NT2/D1 (cell line): ENCODE measurements around the gene PDE4C.

Experiments used
- SUZ12 ChIP-seq: IDR thresholded peaks from 2 replicates; pipeline ENCODE4 v1.6.1; 2011; ENCODE audit not compliant: insufficient read length, insufficient read depth; ENCODE audit errors: extremely low read depth
- YY1 ChIP-seq: IDR thresholded peaks from 2 replicates; pipeline ENCODE4 v1.6.1; 2011; ENCODE audit not compliant: insufficient read length, insufficient read depth

DNA sequence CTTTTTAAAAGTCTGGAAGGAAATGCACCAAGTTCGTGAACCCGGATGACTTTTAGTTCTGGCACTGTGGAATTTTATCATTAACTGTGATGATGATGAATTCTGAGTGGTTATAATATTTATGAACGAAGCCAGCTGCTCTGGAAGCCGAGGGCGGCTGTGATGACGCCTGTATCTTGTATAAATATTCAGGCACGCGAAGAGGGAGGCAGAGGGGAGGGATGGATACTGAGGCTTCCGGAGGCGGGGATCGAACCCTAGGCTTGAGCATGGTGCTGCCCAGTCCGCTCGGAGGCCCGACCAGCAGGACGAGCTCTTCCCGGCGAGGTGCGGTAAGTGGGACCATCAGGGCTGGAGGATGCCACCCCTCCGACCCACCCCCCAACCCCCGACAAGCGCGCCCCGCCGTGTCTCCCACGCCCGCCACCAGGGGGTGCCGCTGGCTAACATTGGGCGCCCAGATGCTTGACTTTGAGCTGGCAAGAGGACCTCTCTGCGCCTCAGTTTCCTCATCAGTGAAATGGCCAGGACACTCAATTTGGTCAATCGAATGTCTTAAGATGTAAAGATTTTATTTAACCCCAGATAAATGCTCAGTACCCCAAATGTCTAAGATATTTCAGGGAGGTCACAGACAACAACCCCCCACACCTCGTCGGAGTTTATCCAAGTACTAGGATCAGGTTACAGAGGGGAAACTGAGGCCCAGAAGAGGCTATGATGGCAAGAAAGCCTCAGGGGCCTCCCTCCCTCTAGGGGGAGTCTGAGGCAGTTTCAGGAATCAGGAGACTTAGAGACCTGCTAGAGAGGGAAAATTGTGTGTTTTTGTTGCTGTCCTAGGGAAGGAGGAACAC is 17.9 kb downstream of the PDE4C start:
- no peak for TF ChIP-seq SUZ12
- TF ChIP-seq YY1 = no peak
